Ishikawa (cell line): Measurements from ENCODE around the gene PTCD3.

Source experiments
- CEBPB ChIP-seq: IDR thresholded peaks from 2 replicates; pipeline ENCODE4 v1.6.1; 2012
- CREB1 ChIP-seq: IDR thresholded peaks from 2 replicates; pipeline ENCODE4 v1.6.1; 2012; ENCODE audit warnings: low read depth
- EGR1 ChIP-seq: IDR thresholded peaks from 2 replicates; pipeline ENCODE4 v1.6.1; 2012
- EP300 ChIP-seq: IDR thresholded peaks from 2 replicates; pipeline ENCODE4 v1.6.1; 2012; ENCODE audit warnings: borderline replicate concordance
- FOXM1 ChIP-seq: IDR thresholded peaks from 2 replicates; pipeline ENCODE4 v1.6.1; 2012; ENCODE audit warnings: low read depth, borderline replicate concordance
- NFIC ChIP-seq: IDR thresholded peaks from 2 replicates; pipeline ENCODE4 v1.6.1; 2012
- RAD21 ChIP-seq: IDR thresholded peaks from 2 replicates; pipeline ENCODE4 v1.6.1; 2012; ENCODE audit warnings: low read depth
- TAF1 ChIP-seq: IDR thresholded peaks from 2 replicates; pipeline ENCODE4 v1.6.1; 2012; ENCODE audit warnings: low read depth, mild to moderate bottlenecking
- TCF12 ChIP-seq: IDR thresholded peaks from 2 replicates; pipeline ENCODE4 v1.6.1; 2012; ENCODE audit warnings: low read depth
- TEAD4 ChIP-seq: IDR thresholded peaks from 2 replicates; pipeline ENCODE4 v1.6.1; 2012
- YY1 ChIP-seq: IDR thresholded peaks from 2 replicates; pipeline ENCODE4 v1.6.1; 2012; ENCODE audit warnings: low read depth
- ZBTB7A ChIP-seq: IDR thresholded peaks from 2 replicates; pipeline ENCODE4 v1.6.1; 2012; ENCODE audit warnings: low read depth
- TF ChIP-seq, protein P1 (sequence below): IDR thresholded peaks from 2 replicates; pipeline ENCODE4 v1.6.1; 2012
- TF ChIP-seq, protein P2 (sequence below): IDR thresholded peaks from 2 replicates; pipeline ENCODE4 v1.6.1; 2012; ENCODE audit warnings: low read depth, mild to moderate bottlenecking
- TF ChIP-seq, protein P3 (sequence below): IDR thresholded peaks from 2 replicates; pipeline ENCODE4 v1.6.1; 2012

Gene PTCD3

DNA sequence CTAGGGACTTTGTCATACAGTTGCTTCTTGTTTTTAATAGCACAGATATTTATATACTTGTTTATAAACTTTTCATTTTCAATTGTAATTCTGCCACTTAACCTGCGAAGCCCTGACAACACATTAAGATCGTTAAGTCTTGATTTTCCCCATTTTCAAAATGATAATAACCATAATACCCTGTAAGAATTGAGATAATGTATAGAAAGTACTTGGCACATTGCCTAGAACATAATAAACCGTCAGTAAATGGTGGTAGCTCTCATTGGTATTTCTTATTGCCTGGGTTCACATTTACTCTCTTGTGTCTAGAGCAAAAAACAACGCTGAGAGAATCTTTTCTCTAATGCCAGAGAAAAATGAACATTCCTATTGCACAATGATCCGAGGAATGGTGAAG, 18.6 kb downstream of the PTCD3 start:
- TF ChIP-seq YY1 (no peak), ZBTB7A (no peak), NFIC (no peak), RAD21 (no peak), TCF12 (no peak), CREB1 (no peak)
- TF ChIP-seq, protein P1, sequence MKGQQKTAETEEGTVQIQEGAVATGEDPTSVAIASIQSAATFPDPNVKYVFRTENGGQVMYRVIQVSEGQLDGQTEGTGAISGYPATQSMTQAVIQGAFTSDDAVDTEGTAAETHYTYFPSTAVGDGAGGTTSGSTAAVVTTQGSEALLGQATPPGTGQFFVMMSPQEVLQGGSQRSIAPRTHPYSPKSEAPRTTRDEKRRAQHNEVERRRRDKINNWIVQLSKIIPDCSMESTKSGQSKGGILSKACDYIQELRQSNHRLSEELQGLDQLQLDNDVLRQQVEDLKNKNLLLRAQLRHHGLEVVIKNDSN = no peak

DNA sequence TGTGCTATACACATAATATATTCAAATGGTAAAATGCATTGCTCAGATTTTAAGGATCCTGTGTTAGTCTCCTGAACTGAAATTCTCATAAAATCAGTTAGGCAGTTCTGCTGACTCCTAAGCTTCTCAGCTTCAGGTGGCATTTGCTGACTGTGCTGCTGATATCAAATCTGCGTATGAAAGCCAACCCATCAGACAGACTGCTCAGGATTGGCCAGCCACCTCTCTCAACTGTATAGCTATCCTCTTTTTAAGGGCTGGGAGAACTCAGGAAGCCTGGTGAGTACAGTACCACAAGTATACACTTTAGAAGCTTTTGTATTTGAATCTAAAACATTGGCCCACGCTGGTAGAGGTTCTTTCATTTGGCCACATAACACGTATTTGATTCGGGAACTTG, 28.7 kb downstream of the PTCD3 start:
- TF ChIP-seq NFIC (no peak), CREB1 (no peak), CEBPB (no peak), ZBTB7A (no peak), TAF1 (no peak), EGR1 (no peak), RAD21 (no peak), FOXM1 (no peak), TCF12 (no peak)

DNA sequence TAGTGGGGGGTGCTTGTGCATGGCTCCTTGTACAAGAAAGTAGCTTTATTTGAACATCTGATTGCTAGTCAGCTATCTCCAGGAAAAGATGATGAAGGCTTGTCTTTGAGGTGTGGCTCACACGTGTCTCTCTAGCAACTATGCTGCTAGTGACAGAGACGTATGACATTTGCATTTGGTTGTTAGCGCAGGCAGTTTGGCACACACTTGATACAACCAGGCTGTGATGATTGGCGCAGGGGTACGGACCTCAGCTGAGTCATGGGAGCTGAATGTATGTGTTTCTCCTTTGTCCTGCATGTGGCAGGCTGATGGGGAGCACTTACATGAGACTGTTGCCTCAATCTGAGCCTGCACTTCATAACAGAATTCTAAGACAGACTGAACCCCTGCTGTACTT, 29.6 kb downstream of the PTCD3 start:
- TF ChIP-seq CEBPB (no peak), FOXM1 (no peak), YY1 (no peak), TEAD4 (no peak), EP300 (no peak), EGR1 (no peak), TAF1 (no peak), TCF12 (no peak)
- TF ChIP-seq, protein P2, sequence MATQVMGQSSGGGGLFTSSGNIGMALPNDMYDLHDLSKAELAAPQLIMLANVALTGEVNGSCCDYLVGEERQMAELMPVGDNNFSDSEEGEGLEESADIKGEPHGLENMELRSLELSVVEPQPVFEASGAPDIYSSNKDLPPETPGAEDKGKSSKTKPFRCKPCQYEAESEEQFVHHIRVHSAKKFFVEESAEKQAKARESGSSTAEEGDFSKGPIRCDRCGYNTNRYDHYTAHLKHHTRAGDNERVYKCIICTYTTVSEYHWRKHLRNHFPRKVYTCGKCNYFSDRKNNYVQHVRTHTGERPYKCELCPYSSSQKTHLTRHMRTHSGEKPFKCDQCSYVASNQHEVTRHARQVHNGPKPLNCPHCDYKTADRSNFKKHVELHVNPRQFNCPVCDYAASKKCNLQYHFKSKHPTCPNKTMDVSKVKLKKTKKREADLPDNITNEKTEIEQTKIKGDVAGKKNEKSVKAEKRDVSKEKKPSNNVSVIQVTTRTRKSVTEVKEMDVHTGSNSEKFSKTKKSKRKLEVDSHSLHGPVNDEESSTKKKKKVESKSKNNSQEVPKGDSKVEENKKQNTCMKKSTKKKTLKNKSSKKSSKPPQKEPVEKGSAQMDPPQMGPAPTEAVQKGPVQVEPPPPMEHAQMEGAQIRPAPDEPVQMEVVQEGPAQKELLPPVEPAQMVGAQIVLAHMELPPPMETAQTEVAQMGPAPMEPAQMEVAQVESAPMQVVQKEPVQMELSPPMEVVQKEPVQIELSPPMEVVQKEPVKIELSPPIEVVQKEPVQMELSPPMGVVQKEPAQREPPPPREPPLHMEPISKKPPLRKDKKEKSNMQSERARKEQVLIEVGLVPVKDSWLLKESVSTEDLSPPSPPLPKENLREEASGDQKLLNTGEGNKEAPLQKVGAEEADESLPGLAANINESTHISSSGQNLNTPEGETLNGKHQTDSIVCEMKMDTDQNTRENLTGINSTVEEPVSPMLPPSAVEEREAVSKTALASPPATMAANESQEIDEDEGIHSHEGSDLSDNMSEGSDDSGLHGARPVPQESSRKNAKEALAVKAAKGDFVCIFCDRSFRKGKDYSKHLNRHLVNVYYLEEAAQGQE = no peak
- TF ChIP-seq, protein P3, sequence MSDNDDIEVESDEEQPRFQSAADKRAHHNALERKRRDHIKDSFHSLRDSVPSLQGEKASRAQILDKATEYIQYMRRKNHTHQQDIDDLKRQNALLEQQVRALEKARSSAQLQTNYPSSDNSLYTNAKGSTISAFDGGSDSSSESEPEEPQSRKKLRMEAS = no peak

DNA sequence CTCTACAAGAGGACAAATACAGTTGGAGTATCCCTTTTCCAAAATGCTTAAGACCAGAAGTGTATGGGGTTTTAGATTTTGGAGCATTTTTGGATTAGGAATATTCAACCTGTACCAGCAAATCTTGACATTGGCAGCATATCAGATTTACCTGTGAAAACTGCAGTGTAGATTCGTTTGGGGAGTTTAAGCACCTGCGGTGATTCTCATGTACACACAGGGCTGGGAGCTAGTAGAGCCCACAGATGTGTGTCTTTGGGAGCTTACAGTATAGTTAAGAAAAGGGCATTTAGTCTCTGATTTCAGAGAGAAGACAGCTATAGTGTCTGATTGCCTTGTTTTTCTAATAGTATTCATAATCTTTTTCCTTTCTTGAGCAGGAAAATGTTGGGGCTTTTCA, 30.1 kb downstream of the PTCD3 start:
- TF ChIP-seq, protein P3 = no peak
- TF ChIP-seq TCF12 = no peak
- no peak for TF ChIP-seq CEBPB
- TF ChIP-seq TAF1 = no peak
- TF ChIP-seq EGR1 = no peak
- TF ChIP-seq YY1 = no peak
- TF ChIP-seq EP300 = no peak
- no peak for TF ChIP-seq FOXM1

DNA sequence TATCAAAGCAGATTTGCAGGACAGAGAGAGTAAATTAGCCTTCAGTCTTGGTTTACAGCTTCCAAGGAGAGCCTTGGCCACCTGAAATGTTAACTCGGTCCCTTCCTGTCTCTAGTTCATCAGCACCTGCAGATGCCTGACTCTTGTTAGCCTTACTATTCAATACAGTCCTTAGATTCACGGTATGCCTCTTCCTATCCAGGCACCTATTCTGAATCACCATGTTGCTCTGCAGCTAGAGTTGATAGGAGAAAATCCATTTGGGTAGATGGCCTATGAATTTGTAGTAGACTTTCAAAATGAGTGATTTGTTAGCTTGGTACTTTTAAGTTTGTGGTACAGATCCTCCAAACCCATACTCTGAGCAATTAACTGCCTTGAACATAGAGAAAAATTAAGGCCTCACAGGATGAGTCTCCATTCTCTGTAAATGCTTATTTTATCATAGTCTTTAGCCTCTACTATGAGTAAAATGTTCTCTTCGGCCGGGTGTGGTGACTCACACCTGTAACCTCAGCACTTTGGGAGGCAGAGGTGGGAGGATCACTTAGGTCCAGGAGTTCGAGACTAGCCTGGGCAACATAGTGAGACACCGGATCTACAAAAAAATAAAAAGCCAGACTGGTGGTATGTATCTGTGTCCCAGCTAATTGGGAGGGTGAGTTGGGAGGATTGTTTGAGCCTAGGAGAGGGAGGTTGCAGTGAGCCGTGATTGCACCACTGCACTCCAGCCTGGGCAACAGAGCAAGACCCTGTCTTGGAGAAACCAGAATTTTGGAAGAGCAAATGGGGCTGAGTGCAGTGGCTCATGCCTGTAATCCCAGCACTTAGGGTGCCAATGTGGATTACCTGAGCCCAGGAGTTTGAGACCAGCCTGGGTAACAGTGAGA, 32.9 kb downstream of the PTCD3 start:
- TF ChIP-seq, protein P2 = no peak
- TF ChIP-seq TAF1 (no peak), EGR1 (no peak), YY1 (no peak), EP300 (no peak)
- TF ChIP-seq, protein P3 = no peak

DNA sequence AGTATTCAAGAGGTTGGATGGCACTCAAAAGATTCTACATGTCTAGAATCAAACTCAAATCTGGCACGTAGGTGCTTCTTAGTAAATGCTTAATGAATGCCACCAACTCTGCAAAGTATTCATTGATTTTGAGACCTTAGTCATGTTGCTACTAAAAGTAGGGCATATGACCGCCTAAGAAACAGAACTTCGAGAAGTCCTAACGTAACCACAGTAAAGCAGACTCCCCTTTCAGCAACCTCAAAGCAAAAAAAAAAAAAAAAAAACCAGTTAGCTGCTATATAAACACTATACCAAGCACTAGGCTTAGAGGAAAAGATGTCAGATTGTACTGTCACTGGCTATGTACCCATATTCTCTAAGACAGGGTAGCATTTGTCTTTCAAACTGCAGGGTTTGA, 33.9 kb downstream of the PTCD3 start:
- TF ChIP-seq RAD21 (no peak), EGR1 (no peak), NFIC (no peak)

DNA sequence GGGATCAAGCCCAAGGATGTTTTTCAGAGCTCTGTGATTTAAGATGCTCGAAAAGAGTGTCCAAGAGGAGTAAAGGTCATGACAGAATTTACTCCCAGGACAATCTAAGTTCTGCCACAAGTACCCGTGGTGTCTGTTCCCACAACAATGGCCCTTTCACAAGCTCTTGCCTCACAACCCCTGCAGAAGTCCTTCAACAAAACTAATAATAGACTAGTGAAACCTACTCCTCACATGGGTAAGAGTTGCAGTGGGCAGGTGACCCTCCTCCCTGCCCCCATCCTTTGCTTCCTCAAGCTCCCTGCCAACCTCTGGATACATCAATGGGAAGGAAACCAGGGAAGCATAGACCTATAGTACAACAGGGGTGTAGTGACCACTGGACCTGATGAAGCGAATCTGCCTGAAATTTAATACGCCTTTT, 34.9 kb downstream of the PTCD3 start:
- no peak for TF ChIP-seq ZBTB7A
- TF ChIP-seq, protein P3 = no peak
- no peak for TF ChIP-seq TEAD4
- no peak for TF ChIP-seq EP300
- TF ChIP-seq FOXM1 = no peak
- TF ChIP-seq YY1 = no peak
- TF ChIP-seq, protein P2 = no peak
- TF ChIP-seq NFIC = no peak
- no peak for TF ChIP-seq TAF1
- TF ChIP-seq, protein P1 = no peak
- TF ChIP-seq TCF12 = no peak
